DOHH2 (cell line): ENCODE measurements around the gene ESYT2.

Experiments used
- CTCF ChIP-seq: fragments of 200-600 bp; sonication (generic); IDR thresholded peaks from one replicate; pipeline ENCODE4 v1.5.1; 2014; ENCODE audit warnings: antibody characterized with exemption, mild to moderate bottlenecking, low read depth, low read length; ENCODE audit not compliant: poor library complexity, severe bottlenecking
- EZH2phosphoT487 ChIP-seq: fragments of 200-600 bp; sonication (generic); IDR thresholded peaks from 2 replicates; pipeline ENCODE4 v1.6.1; 2017; ENCODE audit warnings: borderline replicate concordance, mild to moderate bottlenecking, antibody characterized with exemption, low read length, moderate library complexity, mixed read lengths

GRCh38 chr7:158858592-158859503, 29.5 kb upstream of the ESYT2 start:
- TF ChIP-seq CTCF (no peak), EZH2phosphoT487 (no peak)
